ENCODE measurements around the gene ASMTL.

GRCh38 chrX:1491851-1492349 is 39.2 kb upstream of the ASMTL start:
- TF ChIP-seq, protein P1, sequence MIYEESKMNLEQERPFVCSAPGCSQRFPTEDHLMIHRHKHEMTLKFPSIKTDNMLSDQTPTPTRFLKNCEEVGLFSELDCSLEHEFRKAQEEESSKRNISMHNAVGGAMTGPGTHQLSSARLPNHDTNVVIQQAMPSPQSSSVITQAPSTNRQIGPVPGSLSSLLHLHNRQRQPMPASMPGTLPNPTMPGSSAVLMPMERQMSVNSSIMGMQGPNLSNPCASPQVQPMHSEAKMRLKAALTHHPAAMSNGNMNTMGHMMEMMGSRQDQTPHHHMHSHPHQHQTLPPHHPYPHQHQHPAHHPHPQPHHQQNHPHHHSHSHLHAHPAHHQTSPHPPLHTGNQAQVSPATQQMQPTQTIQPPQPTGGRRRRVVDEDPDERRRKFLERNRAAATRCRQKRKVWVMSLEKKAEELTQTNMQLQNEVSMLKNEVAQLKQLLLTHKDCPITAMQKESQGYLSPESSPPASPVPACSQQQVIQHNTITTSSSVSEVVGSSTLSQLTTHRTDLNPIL (CRISPR knock-in tag; IDR thresholded peaks at IDR 0.05; ENCODE audit: low read depth), result no peak
- no peak for TF ChIP-seq RARB (CRISPR knock-in tag; IDR thresholded peaks at IDR 0.05)
- TF ChIP-seq CSRNP3 (CRISPR knock-in tag; IDR thresholded peaks at IDR 0.05), result no peak
- TF ChIP-seq ZNF565 (CRISPR knock-in tag; conservative IDR thresholded peaks at IDR 0.05; ENCODE audit: low read depth), result no peak
- TF ChIP-seq TOX (CRISPR knock-in tag; IDR thresholded peaks at IDR 0.05; ENCODE audit: borderline replicate concordance), result no peak
